ENCODE results near the gene CDK17.

The CDK17 gene

GRCh38 chr12:96238336-96239047 is 161.7 kb downstream of the CDK17 start:
- no peak for DNase-seq (ENCODE audit: low read depth)

GRCh38 chr12:96237465-96238077 is 162.7 kb downstream of the CDK17 start:
- peak; percentile 97 for DNase-seq (ENCODE audit: low read depth)

DNA sequence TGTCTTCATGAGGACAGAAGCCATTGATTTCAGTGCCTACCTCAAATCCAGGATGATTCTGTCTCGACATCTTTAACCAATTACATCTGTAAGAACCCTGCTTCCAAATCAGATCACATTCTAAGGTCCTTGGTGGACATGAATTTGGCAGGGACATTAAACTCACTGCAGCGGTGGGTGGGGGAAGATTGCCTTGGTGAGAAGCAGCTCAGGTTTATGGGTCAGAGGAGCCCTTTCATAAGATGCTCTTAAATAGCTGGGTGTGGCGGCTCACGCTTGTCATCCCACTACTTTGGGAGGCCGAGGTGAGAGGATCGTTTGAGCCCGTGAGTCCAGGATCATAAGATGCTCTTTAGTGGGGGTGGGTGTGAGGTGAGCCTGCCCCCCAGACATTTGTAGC is 163.2 kb downstream of the CDK17 start:
- DNase-seq (ENCODE audit: low read depth) = no peak

GRCh38 chr12:96236221-96236822 is 163.9 kb downstream of the CDK17 start:
- DNase-seq (ENCODE audit: low read depth) = peak; percentile 34

DNA sequence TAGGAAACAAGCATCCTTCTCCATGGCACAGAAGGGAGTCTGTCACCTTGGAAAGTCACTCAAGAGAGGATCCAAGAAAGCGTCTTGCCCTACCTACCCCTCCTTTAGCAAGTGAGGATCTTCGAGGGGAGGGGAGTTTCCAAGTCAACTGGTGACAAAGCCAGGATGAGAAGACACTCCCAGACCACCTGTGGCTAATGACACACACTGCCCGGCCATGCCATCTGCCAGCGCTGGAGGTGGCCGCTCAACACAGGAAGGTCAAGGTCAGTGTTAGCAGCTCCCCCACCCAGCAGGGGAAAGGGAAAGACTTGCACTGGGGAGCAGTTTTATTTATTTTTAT is 164.8 kb downstream of the CDK17 start:
- DNase-seq (ENCODE audit: low read depth) = no peak

DNA sequence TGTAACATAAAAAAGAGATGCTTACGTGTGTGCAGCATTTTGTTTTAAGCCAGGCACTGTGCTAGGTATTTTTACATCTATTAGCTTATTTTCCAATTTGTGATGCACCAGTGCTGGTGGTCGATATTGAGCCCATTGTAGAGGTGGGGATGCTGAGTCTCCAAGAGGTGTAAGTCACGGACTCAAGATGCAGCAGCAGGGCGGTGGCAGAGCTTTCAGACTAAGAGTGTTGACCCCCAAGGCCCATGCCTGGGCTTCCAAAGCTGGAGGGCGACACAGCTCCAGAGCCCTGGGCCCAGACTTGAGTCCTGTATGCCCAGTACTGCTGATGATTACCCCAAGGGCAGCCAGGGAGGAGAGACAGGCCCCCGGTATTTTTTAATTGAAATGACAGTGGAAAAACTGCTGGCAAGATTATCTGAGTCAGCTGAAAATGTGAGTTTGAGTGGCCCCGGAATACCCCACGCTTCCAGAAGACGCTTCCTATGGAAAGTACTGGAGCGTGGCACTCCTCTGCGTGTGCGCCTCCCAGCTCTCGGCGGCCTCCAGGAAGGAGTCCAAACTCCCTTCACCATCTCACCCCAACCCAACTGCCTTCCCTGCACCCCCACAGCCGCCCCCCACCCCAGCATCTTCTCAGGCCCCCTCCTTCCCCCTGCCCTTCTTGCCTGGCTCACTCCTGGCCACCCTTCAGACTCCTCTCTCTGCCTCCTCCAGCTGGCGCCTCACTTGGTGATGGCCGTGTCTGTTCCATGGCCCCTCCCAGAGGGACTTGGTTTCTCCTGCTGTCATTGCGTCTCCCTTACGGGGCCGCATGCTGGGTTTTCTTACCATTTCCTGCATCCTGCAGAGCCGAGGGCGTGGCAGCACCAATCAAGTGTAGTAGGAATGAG is 165.4 kb downstream of the CDK17 start:
- no peak for DNase-seq (ENCODE audit: low read depth)

GRCh38 chr12:96233939-96234461 is 166.2 kb downstream of the CDK17 start:
- DNase-seq (ENCODE audit: low read depth) = peak; percentile 88

DNA sequence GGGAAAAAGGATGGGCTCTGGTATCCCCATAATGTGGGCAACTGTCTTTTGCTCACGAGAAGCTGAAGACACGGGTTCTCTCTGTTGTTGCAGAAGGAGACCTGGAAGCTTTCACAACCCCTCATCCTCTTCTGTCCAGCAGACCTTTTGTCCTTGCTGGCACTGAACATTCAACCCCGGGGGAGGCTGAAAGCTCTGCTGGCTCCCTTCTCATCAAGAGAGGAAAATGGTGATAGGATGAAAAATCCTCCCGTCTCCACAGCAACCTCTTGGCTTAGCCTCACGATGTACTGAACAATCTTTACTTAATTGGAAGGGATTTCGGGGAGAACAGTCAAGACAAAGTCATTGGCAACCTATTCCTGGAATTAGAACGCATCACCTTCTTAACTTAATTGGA is 167.1 kb downstream of the CDK17 start:
- DNase-seq (ENCODE audit: low read depth) = no peak

- no peak for DNase-seq (ENCODE audit: low read depth)
Measured at GRCh38 chr12:96230646-96231045, 169.6 kb downstream of the CDK17 start.

DNA sequence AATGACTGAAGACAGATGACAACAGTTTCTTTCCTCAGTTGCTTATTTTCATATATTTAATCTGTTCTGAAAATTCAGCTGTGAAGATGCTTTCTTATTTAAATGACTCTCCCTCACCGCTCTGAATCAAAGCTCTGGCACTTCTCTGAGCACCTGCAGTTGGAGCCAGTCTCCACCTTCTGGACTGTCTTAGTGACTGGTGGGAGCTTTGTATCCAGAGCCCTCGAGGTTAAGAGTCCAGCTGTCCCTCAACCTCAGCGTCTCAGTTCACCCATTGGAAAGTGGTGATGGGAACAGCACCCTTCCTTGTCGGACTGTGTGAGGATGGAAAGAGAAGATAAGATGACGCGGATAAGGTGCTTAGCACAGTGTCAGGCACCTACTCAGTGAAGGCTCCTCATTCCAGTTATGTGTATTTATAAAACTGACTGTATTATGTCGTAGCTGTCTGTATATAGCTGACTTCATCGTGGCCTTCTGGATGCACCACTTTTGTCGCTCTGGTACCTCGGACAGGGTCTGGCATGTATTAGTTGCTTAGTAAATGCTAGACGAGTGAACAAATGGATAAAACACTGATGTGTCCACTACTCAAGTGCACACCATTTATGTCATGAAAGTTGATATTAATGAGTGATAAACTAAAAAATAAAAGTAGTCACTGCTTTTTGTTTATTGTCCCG is 171.5 kb downstream of the CDK17 start:
- no peak for DNase-seq (ENCODE audit: low read depth)
